Esophagus (tissue), 2 donors: ENCODE results near the gene MMP25. TPM values are rescaled to one million over a fixed set of nuclear protein-coding genes. Genes with fewer than 3 reads are reported as not detected.

Source experiments
- H3K27ac ChIP-seq, 2 donors: one replicate each; pipeline ENCODE4 v1.5.1; 2013; ENCODE audit warnings: low read depth in 2 of 2, mild to moderate bottlenecking in 2 of 2, inconsistent platforms in 1 of 2, low read length in 1 of 2, moderate library complexity in 1 of 2
- H3K27me3 ChIP-seq, 2 donors: one replicate each; pipeline ENCODE4 v1.6.1; 2013; ENCODE audit warnings: low read length in 2 of 2, control low read depth in 1 of 2, mild to moderate bottlenecking in 1 of 2; ENCODE audit not compliant: insufficient read depth in 2 of 2, control insufficient read depth in 1 of 2
- H3K36me3 ChIP-seq, 2 donors: one replicate each; pipeline ENCODE4 v1.6.1; 2013; ENCODE audit warnings: low read length in 1 of 2; ENCODE audit not compliant: control insufficient read depth in 2 of 2, insufficient read depth in 2 of 2
- H3K4me1 ChIP-seq, 2 donors: one replicate each; pipeline ENCODE4 v1.6.1; 2013; ENCODE audit warnings: low read length in 1 of 2; ENCODE audit not compliant: control insufficient read depth in 2 of 2, insufficient read depth in 2 of 2
- H3K4me3 ChIP-seq, 2 donors: one replicate each; pipeline ENCODE4 v1.5.1; 2013; ENCODE audit warnings: low read length in 2 of 2, mild to moderate bottlenecking in 2 of 2, low read depth in 1 of 2, moderate library complexity in 1 of 2
- H3K9me3 ChIP-seq, 2 donors: one replicate each; pipeline ENCODE4 v1.6.1; 2013; ENCODE audit warnings: mild to moderate bottlenecking in 2 of 2, low read depth in 1 of 2, low read length in 1 of 2, moderate library complexity in 1 of 2; ENCODE audit not compliant: control insufficient read depth in 2 of 2, insufficient read depth in 1 of 2
- WGBS, 2 donors: extraction: QIAGEN DNeasy Blood & Tissue Kit; methylation state at CpG; one replicate each; pipeline ENCODE4 v1.1.7; 2013; 5-methylcytosine and 5-hydroxymethylcytosine counted together
- polyA plus RNA-seq, 2 donors: library from polyadenylated mRNA; stranded (reverse); fragments of 200-250 nt; gene quantifications; one replicate each; pipeline ENCODE4 v1.2.3, GENCODE V29; 2013
- donor health status: healthy with polysubstance abuse.
- donor health status: Bipolar disorder and iron deficiency.

The MMP25 gene
- polyA plus RNA-seq, 2 donors = 0.51 to 2.6 TPM

GRCh38 chr16:3028716-3029319, 17.5 kb upstream of the MMP25 start:
- Histone ChIP-seq H3K27ac (no peak overlapping the region), H3K36me3 (peaks cover 5 to 36% of the 10 kb centered on the region in 2 donors), H3K9me3 (peaks cover 0 to 3% of the 10 kb centered on the region in 2 donors), H3K4me3 (no peak overlapping the region), H3K4me1 (peaks cover 7 to 19% of the 10 kb centered on the region in 2 donors), H3K27me3 (no peaks in the 10 kb centered on the region)
- 22 to 48% methylated on average over 15 of the region's 15 CpGs for WGBS, 2 donors

GRCh38 chr16:3029491-3030221, 16.7 kb upstream of the MMP25 start:
- 8 to 33% methylated on average over 37 to 59 of the region's 59 CpGs for WGBS, 2 donors
- Histone ChIP-seq H3K27ac (no peak overlapping the region), H3K4me1 (peaks cover 7 to 19% of the 10 kb centered on the region in 2 donors), H3K36me3 (peaks cover 5 to 36% of the 10 kb centered on the region in 2 donors), H3K4me3 (peak overlapping the region in 1 of 2 donors; percentile 3), H3K27me3 (no peaks in the 10 kb centered on the region), H3K9me3 (peaks cover 0 to 3% of the 10 kb centered on the region in 2 donors)

DNA sequence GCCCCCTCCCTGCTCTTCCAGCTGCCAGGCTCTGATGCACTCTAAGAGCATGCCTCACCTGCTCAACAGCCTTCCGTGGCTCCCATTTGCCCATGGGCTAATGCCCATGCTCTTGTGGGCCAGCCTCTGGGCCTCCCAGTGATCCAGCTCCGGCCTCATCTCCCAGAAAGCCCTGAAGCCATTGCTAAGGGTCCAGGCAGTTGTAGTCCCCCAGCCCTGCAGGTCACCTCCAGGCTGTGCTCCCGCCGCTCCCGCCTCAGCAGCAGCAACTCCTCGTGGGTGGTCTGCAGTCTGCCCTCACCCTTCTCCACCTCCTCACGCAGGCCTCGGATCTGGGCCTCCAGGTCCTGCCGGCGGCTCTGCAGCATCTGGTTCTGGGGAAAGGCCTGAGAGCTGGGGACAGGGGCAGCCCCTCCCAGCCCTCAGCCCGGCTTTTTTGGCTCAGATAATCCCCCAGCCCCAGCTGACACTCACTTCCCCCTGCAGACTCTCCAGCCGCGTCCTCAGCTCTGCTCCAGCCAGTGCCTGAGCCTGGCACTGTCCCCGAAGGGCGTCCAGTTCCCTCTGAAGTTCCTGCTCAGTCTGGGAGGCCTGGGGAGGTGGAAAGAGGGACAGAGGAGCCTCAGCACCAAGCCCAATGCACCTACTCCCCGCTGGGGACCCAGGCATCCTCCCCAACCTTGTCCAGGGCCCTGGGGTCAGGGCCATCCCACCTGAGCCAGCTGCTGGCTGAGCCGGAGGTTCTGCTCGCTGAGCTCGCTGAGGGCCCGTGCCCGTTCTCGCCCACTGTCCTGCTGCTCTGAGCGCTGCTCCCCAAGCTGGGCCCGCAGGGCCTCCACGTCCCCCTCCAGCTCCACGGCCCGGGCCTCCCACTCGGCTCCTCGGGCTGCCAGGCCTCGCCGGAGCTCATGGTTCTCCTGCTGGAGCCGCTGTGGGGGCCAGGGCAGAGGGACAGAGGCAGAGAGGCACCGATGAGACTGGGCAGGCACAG, 15.8 kb upstream of the MMP25 start:
- WGBS, 2 donors = 75 to 79% methylated on average over 33 of the region's 33 CpGs
- H3K27ac ChIP-seq = no peak overlapping the region
- H3K9me3 ChIP-seq = peaks cover 0 to 3% of the 10 kb centered on the region in 2 donors
- H3K27me3 ChIP-seq = no peaks in the 10 kb centered on the region
- H3K4me1 ChIP-seq = peaks cover 7 to 19% of the 10 kb centered on the region in 2 donors
- H3K36me3 ChIP-seq = peaks cover 5 to 36% of the 10 kb centered on the region in 2 donors
- H3K4me3 ChIP-seq = no peak overlapping the region

- 45 to 49% methylated on average over 7 of the region's 7 CpGs for WGBS, 2 donors
- Histone ChIP-seq H3K4me1 (peaks cover 7 to 20% of the 10 kb centered on the region in 2 donors), H3K27ac (no peak overlapping the region), H3K36me3 (peaks cover 0 to 17% of the 10 kb centered on the region in 2 donors), H3K9me3 (peaks cover 0 to 3% of the 10 kb centered on the region in 2 donors), H3K27me3 (no peaks in the 10 kb centered on the region), H3K4me3 (no peak overlapping the region)
Observed at GRCh38 chr16:3032624-3033023, 13.7 kb upstream of the MMP25 start.

- H3K27me3 ChIP-seq = peaks cover 0 to 3% of the 10 kb centered on the region in 2 donors
- H3K4me1 ChIP-seq = peaks cover 4 to 5% of the 10 kb centered on the region in 2 donors
- H3K4me3 ChIP-seq = peak overlapping the region; percentile 61 to 69
- 50 to 53% methylated on average over 17 to 19 of the region's 19 CpGs for WGBS, 2 donors
- peak overlapping the region; percentile 64 to 84 for H3K27ac ChIP-seq
- no peaks in the 10 kb centered on the region for H3K9me3 ChIP-seq
- H3K36me3 ChIP-seq = peaks cover 0 to 7% of the 10 kb centered on the region in 2 donors
Observed at GRCh38 chr16:3035289-3035971, 10.9 kb upstream of the MMP25 start.

GRCh38 chr16:3035972-3036725, 10.2 kb upstream of the MMP25 start:
- 1 to 2% methylated on average over 36 to 40 of the region's 40 CpGs for WGBS, 2 donors
- H3K4me1 ChIP-seq = peaks cover 4 to 5% of the 10 kb centered on the region in 2 donors

GRCh38 chr16:3036726-3037315, 9.5 kb upstream of the MMP25 start, which contains the start of gene BICDL2:
BICDL2 (minus strand) TSS chr16:3036944; CDS start chr16:3035496, 1,448 bp downstream.
- H3K4me3 ChIP-seq = peak within 1 kb of the TSS; percentile 61 to 69
- no peaks in the 10 kb centered on the region for H3K9me3 ChIP-seq
- H3K27me3 ChIP-seq = peaks cover 0 to 3% of the 10 kb centered on the region in 2 donors
- peak within 1 kb of the TSS; percentile 85 to 92 for H3K27ac ChIP-seq
- WGBS, 2 donors = 4 to 7% methylated on average over 19 to 44 of the region's 44 CpGs
- H3K4me1 ChIP-seq = peaks cover 0 to 5% of the 10 kb centered on the region in 2 donors
- H3K36me3 ChIP-seq = peaks cover 0 to 4% of the 10 kb centered on the region in 2 donors

More at GRCh38 chr16:3035972-3036725, 10.2 kb upstream of the MMP25 start:
- Histone ChIP-seq H3K9me3 (no peaks in the 10 kb centered on the region), H3K27me3 (peaks cover 0 to 3% of the 10 kb centered on the region in 2 donors), H3K4me3 (peak overlapping the region; percentile 61 to 69), H3K36me3 (peaks cover 0 to 4% of the 10 kb centered on the region in 2 donors), H3K27ac (peak overlapping the region; percentile 84 to 85)

DNA sequence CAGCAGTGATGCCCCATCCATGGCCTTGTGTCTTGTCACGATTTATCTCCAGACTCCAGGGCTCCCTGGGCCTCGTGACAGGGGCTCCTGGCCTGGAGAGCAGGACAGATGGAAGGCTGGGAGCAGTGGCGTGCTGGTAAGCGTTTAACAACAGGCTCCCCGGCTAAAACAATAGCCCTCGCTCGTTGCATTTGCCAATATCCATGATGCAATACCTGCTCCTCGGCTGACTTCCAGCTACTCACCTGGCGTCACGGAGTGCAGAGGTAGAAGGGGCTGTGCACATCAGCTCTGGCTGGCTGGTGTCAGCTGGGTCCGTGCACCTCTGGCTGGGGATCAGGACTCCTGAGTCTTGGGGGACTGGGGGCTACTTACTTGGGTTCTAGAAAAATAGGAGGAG, 8.1 kb upstream of the MMP25 start:
- no peak overlapping the region for H3K4me3 ChIP-seq
- peaks cover 0 to 2% of the 10 kb centered on the region in 2 donors for H3K4me1 ChIP-seq
- no peaks in the 10 kb centered on the region for H3K9me3 ChIP-seq
- no peaks in the 10 kb centered on the region for H3K36me3 ChIP-seq
- 24 to 32% methylated on average over 11 of the region's 11 CpGs for WGBS, 2 donors
- H3K27ac ChIP-seq = peak overlapping the region; percentile 23 to 92
- peaks cover 0 to 3% of the 10 kb centered on the region in 2 donors for H3K27me3 ChIP-seq
